GM23248 (cell line): ENCODE results near the gene P3H4.

Experiments
- EZH2 ChIP-seq: fragments of 200-600 bp; sonication (generic); IDR thresholded peaks from 2 replicates; pipeline ENCODE4 v1.6.1; 2018; ENCODE audit warnings: antibody characterized with exemption, mild to moderate bottlenecking; ENCODE audit not compliant: insufficient read depth, poor library complexity, severe bottlenecking
- EZH2phosphoT487 ChIP-seq: fragments of 200-600 bp; sonication (generic); IDR thresholded peaks from 2 replicates; pipeline ENCODE4 v1.6.1; 2018; ENCODE audit warnings: antibody characterized with exemption, moderate library complexity, mild to moderate bottlenecking, low read depth; ENCODE audit not compliant: insufficient read depth

GRCh38 chr17:41773731-41774193, 38.0 kb downstream of the P3H4 start:
- TF ChIP-seq EZH2 (no peak), EZH2phosphoT487 (no peak)
